D341Med (cell line): ENCODE measurements around the gene ERMN.
"Not testable (repeated sequence)": the region's sequence is repeated elsewhere in the genome, so short reads cannot be mapped to it uniquely, and the experiment has no call there.

Experiments
- DNase-seq: peaks from one replicate; pipeline ENCODE4 v3.0.0; 2012; ENCODE audit warnings: low spot score

Gene ERMN, protein sequence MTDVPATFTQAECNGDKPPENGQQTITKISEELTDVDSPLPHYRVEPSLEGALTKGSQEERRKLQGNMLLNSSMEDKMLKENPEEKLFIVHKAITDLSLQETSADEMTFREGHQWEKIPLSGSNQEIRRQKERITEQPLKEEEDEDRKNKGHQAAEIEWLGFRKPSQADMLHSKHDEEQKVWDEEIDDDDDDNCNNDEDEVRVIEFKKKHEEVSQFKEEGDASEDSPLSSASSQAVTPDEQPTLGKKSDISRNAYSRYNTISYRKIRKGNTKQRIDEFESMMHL

DNA sequence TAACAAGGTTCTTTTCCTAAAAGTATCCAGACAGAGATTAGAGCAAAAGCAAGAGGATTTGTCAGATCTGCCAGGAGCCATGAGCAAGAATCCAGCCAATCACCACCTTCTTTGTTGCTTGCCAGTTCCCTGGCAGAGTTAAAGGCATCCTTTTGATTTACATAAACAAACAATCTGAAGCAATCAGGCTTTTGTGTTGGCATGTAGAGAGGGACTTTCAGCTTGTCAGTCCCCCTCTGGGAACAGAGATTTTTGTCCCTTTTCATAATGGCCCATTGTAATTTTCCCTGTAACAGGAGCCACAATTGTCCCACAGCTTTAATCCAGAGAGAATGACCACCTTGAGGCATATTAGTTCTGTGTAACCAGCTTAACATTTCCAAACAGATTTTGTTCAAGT lies at the start of gene ERMN:
TSS of gene ERMN (minus strand) at position 39 of the 400 bp plus-strand sequence. CDS start 182 bp downstream, outside the sequence.
- DNase-seq: no peak

DNA sequence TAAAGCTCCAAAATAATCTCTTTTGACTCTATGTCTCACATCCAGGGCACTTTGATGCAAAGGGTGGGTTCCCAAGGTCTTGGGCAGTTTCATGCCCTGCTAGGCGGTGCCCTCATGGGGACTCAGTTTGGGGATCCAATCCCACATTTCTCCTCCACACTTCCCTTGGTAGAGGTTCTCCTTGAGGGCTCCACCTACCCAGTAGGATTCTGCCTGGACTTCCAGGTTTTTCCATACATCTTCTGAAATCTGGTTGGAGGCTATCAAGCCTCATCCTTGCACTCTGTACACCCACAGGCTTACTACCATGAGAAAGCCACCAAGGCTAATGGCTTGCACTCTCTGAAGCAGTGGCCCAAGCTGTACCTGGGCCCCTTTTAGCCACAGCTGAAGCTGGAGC lies 49.8 kb upstream of the ERMN start:
- DNase-seq: no peak

DNA sequence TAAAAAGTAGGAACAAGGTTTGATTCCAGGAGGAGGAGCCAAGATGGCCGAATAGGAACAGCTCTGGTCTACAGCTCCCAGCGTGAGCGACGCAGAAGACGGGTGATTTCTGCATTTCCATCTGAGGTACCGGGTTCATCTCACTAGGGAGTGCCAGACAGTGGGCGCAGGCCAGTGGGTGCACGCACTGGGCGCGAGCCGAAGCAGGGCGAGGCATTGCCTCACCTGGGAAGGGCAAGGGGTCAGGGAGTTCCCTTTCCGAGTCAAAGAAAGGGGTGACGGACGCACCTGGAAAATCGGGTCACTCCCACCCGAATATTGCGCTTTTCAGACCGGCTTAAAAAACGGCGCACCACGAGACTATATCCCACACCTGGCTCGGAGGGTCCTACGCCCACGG lies 42.9 kb upstream of the ERMN start:
- not testable (repeated sequence) for DNase-seq

DNA sequence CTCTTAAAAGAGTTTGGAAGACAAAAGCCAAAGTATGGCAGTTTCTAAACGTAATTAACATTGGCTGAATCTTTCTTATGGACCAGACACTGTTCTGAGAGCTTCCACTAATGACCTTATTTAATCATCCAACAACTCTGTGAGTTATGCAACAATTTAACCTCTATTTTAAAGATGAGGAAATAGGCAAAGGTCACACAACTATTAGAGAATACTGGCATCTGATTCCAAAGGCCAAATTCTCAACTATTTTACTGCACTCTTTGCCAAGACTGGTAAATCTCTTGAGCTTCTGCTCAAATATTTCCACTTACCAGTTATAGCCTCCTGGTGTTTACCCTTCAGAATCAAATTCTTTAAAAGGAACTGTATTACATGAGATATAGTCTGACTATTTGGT lies 42.1 kb upstream of the ERMN start:
- DNase-seq: no peak

DNA sequence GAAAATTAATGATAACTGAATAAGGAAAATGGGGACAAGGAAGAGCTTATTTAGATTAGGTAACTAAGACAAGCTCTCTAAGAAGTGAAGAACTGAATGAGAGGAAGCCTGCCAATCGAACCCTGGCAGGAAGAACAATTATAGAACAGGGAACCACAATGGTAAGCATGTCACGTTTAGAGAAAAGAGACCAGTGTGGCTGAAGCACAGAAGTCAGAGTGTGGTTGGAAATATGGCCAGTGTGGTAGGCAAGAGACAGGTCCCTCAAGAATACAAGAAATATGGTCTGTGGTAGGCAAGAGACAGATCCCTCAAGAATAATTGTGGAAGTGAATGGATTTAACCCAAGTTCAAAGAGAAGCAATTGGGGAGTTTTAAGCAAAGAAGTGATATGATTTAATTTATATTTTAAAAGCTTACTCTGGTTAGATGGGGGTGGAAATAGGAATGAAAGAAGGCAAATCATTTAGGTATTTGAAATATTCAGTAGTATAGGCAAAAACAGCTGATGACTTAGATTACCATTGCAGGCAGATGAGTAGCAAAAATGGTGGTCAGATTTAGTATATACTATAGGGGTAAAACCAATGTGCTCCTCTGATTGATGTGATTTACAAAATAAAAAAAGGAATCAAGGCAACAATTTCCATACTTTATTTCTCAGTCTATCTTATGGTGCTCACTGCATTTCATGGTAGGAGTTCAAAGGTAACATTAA lies 38.8 kb upstream of the ERMN start:
- no peak for DNase-seq

DNA sequence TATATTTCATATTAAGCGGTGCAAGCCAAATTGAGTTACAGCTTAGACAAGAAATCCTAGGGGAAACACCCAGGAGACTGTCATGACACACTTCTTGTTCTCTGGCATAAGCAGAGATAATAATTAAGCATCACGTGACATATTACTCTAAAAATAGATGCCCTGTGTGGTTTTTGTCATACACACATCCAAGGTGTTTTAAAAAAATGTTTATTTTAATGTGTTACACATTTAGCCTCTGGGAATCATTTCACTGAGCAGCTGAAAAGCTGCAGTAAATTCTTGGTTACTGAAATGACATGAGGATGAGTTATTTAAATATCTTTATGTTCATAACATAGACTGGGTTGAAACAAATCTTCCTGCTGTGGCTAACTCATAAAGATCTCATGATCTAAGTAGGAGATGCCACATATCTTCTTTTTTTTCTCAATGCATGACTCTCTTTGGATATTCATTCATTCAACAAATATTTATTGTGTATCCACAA lies 38.0 kb upstream of the ERMN start:
- no peak for DNase-seq

DNA sequence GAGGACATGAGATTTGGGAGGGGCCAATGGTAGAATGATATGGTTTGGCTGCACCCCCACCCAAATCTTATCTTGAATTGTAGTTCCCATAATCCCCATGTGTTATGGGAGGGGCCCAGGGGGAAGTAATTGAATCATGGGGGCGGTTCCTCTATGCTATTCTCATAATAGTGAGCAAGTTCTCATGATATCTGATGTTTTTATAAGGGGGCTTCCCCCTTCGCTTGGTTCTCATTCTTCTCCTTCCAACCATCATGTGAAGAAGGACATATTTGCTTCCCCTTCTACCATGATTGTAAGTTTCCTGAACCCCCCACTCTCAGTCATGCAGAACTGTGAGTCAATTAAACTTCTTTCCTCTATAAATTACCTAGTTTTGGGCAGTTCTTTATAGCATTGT lies 37.0 kb upstream of the ERMN start:
- DNase-seq: no peak

DNA sequence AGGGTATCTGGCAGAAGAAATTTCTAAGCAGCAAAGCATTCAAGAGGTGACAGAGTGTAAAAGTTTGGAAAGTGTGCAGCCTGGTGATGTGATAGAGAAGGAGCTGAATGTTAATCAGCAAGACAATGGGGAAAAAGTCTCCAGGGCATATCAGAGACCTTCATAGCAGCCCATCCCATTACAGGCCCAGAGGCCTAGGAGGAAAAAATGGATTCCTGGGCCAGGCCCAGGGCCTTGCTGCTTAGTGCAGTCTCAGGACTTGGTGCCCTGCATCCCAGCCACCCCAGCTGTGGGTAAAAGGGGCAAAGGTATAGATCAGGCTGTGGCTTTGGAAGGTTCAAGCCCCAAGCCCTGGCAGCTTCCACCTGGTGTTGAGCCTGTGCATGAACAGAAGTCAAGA lies 35.9 kb upstream of the ERMN start:
- DNase-seq: no peak

DNA sequence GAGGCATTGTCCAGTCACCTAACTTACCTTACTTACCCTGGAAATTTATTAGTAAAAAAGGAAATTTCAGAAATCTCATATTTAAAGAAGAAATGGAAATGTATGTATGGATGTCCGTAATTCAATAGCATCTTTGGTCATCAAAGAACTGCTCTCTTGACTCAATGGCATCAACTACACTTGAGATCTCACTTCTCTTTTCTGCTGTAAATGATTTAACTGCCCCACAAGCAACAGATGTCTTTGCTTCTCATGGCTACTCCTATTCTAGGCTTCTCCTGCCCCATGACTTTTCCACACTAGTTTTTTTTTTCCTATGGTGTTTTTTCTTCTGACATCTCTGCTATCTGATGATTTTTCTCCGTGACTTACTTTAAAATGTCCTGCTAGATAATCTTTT lies 34.0 kb upstream of the ERMN start:
- no peak for DNase-seq

DNA sequence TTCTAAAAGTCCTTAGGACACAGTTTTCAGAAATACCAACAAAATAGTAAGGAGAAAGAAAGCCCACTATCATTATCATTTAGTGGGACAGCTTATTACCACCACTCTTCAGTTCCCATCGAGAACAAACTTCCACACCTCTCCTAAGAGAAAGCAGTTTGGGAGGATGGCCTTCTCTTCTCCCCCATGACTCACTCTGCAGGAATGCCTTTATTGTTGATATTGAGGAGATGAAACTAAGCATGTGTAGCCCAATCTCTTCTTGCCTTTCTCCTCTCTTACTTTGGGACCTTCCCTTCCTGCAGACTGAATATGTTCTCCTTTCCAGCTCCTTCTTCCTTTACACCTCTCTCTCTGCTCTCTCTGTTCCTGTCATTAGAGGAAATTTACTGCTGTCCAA lies 30.0 kb upstream of the ERMN start:
- DNase-seq: no peak

DNA sequence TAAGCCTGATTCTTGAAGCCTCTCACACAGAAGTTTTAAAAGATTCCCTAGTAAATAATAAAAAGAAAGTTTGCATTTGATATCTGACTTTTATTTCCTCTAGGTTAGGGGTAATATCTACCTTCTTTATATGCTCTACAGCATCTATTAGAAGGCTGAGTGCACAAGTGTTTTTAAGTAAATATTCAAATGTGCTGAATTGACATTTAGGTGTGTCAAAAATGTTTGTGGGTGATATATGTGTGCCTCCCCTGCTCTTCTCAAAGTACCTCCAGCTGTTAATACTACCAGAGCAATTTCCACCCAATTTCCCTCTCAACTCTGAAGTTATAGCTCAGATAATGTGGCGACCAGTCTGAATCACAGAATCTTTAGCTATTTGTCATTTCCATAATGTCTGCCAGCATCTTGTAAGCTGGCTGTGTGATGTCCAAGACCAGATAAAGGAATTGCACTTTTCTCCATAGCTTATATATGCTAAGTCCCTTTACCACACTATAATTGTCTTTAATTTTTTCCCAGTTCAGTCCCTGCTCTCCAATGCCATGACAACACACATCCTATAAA lies 24.4 kb upstream of the ERMN start:
- DNase-seq: no peak

DNA sequence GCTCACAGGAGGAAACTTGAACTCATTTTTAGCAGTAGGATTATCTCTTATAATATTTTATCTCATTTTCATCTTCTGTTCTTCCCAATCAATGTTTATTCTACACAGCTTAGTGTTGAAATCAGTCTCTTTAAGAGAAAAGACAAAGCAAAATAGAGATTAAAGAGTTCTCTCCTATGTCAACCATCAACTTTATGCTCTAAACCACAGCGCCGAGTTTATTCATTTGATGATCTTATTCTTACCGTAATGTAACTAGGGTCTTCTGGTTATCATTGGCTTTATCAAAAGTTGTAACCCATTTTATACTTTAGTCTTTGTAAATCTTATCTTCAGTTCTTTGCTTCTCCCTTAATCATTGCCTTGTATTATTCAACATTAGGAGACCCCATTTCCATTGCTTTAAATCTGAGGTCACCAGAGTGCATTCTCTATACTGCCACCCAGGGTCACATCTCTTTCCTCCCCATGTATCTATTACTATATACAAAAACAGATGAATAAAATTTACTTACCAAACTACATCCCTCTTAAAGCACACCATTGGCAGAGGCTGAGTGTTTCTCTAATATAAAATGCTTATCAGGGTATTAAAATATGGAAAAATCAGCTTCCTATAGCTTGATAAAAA lies 22.8 kb upstream of the ERMN start:
- DNase-seq: no peak

DNA sequence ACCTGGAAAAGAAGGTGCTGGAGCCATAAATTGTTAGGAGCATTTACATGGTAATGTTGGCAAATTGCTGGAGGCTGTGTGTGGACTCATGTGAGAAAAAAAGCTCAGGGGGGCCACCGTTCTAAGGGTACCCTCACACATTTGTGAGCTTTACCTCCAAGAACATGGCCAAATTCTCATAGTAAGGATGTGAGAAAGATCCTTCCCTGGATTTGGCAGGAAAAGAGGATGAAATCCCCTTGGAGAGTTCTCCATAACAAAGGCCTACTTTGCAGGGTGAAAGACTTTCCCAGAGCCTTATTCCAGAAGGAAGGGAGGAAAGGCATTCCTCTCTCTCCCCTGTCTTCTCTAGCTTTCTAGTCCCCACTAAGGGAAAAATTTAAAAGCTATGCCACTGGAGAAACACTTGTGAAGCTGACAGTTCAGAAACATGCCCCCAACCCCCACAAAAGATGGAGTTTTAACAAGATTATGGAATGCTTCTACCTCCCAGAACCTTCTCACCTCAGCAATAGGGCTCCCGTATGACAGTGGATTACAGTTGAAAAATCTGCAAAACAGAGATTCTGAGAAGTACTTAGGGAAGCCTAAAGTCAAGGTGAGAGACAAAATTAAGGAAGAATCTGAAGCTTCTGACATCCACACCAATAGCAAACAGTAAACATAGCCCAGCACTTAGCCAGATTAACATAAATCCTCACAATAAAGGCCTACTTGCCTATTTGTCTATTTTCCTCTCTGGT lies 20.2 kb upstream of the ERMN start:
- DNase-seq: no peak

DNA sequence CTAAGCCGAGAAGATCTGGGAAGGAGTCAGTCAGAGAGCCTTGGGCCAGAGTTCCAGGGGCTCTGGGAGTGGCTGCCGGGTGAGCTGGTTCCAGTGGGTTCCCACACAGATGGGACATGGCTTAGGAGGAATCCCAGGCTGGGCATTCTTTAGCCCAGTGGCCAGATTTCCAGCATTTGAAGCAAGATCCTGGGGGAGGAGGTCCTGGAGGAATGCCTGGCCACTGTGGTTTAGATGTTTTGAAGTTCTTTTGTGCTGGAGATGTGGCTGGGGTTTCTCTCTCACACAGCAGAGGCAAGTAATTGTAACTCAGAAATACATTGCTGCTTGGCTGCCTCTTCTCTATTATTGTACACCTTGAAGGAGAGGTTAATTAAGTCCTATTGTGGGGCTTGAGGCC lies 15.8 kb upstream of the ERMN start:
- not testable (repeated sequence) for DNase-seq

DNA sequence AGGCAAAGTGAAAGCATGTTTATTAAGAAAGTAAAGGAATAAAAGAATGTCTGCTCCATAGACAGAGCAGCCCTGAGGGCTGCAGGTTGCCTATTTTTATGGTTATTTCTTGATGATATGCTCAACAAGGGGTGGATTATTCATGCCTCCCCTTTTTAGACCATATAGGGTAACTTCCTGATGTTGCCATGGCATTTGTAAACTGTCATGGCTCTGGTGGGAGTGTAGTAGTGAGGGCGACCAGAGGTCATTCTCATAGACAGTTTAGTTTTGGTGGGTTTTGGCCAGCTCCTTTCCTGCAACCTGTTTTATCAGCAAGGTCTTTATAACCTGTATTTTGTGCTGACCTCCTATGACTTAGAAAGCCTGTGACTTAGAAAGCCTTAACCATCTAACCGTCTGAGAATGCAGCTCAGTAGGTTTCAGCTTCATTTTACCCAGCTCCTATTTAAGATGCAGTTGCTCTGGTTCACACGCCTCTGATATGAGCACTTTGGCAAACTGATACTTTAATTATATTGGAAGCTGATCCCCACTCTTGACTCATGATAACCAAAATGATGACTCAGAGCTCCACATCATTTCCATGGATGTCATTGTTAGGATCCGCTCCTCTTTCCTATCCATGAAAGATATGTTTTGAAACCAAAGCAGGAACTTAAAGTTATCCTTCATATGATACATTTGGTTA lies 14.5 kb upstream of the ERMN start:
- no peak for DNase-seq

DNA sequence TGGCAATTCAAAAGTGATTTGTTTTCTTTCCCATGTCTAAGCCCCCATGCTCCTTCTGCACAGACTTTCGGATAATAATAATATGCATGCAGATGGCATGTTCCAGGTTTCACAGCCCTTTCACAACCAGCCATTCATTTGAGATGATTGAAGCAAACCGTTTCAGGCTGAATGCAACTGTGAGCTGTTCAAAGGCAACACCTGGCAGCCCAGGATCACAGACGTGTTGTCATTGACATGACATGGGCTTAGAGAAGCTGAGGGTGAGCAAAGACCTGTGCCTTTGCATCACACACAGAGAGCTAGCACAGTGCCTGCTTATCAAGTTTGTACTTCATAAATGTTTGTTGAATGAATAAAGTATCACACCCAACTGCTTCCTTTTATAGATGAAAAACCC lies 12.4 kb upstream of the ERMN start:
- no peak for DNase-seq

DNA sequence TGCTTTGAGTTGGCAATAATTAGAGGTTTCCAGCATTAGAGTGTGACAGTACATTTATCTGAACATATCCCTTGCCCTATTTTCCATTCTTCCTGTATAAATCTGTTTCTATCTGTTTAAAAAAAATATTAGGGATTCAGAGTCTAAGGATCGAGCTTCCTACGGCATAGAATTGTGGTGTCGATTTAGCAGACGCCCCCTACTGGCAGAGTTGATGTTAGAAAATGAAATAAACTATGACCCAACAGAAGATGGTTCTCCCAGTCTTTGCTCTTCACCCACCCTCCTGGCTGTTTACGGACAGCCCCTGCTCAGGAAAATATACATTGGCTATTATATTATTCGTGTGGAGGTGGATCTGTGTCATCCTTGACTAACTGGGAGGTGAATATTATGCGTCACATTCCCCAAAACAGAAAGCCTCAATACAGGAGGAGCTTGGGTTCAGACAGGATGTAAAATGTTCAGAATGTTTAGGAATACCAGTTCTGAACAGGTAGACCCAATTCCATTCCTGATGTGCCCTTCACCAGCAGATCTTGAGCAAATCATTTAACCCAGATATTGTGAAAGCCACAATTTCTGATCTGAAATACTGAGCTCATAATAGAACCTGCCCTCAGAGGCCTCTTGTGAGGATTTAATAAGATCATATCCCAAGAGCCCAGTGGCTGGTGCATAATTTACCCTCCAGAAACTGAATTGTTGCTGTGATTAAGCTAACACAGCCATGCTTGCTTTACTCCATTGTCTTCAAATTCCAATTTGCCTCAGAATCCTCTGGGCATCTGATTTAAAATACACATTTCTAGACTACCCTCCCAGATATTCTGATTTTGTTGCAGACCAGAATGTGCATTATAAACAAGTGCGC lies 10.8 kb upstream of the ERMN start:
- peak; percentile 50 for DNase-seq

DNA sequence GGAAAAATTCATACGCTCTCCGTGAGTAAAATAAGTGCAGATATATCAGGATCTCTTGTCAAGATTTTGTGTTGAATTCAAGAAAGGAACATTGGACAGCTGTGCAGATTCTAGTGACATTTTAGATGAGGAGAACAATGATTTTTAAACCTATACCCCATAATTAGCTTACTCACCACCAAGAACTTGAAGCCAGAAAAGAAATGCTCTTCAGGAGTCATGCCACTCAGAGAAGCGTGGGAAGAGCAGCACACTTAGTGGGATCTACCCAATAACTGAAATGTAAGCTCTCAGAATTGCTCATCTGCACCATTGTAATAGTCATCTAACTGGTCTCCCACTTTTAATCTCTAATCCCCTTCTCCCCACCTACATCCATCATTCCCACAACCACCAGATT lies 9.2 kb upstream of the ERMN start:
- DNase-seq: no peak

DNA sequence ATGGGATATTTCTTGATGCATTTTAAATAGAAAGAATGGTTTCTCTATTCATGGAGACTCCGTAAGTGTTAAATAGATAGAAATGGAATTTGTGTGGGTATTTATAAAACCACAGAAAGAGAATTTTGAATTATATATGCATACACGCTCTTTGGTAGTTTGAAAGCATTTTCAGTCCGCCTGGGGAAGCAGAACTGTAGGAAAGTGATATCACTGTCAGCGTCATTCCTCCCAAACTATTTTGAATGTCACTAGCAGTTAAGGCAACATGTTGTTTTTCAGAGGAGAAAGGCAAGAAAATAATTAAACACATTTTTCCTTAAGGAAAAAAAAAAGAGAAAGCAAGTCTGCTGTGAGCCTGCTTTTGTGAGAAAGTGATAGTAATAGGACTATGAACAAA lies 8.7 kb upstream of the ERMN start:
- no peak for DNase-seq

DNA sequence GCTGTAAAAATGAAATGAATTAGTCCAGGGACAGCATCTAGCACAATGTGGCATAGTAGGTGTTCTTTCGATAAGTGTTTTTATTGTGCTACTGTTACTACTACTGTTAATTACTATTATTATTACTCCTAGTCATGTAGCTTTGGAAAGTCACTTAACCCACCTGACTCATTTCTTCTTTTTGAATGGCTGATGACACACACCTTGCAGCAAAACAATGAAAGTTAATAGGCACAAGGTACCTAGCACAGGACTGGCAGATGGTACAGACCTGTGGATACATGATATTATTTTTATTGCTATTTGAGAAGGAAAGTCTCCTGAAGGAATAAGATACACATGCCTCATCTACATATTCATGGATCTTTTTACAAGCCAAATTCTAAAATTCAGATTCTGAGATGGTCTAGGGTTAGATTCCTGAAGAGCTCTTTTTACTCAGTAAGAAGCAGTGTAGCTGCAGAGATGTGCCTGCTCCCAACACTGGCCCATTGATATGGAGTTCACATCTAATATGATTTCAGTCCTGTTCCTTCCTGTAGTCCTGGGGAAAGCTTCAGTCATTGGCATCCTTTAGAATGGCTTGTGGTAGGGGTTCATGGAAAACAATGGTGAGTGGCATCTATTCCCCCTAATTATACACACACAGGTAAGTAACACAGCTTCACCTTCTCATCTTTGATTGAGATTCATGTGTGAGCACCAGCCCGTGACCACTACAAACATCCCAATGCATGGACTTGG lies 7.9 kb upstream of the ERMN start:
- no peak for DNase-seq
